ENCODE results near the gene NBDY.
"Not testable (repeated sequence)": the region's sequence is repeated elsewhere in the genome, so short reads cannot be mapped to it uniquely, and the experiment has no call there.

The NBDY gene

GRCh38 chrX:56765811-56766553 lies 36.9 kb downstream of the NBDY start:
- no peak for DNase-seq
- Histone ChIP-seq H3K27me3 (ENCODE audit: insufficient read depth, low read depth, severe bottlenecking) (no peaks in the 10 kb centered on the region), H3K9me3 (ENCODE audit: severe bottlenecking) (no peaks in the 10 kb centered on the region), H3K27ac (no peak overlapping the region), H3K36me3 (peaks cover 8% of the 10 kb centered on the region; the same call in 1 of the 2 replicates), H3K4me3 (ENCODE audit: low read depth, low read length) (no peak overlapping the region)
- TF ChIP-seq, protein P1, sequence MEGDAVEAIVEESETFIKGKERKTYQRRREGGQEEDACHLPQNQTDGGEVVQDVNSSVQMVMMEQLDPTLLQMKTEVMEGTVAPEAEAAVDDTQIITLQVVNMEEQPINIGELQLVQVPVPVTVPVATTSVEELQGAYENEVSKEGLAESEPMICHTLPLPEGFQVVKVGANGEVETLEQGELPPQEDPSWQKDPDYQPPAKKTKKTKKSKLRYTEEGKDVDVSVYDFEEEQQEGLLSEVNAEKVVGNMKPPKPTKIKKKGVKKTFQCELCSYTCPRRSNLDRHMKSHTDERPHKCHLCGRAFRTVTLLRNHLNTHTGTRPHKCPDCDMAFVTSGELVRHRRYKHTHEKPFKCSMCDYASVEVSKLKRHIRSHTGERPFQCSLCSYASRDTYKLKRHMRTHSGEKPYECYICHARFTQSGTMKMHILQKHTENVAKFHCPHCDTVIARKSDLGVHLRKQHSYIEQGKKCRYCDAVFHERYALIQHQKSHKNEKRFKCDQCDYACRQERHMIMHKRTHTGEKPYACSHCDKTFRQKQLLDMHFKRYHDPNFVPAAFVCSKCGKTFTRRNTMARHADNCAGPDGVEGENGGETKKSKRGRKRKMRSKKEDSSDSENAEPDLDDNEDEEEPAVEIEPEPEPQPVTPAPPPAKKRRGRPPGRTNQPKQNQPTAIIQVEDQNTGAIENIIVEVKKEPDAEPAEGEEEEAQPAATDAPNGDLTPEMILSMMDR (IDR thresholded peaks at IDR 0.05; ENCODE audit: low read depth, low read length), result no peak

- Histone ChIP-seq H3K36me3 (peaks cover 8% of the 10 kb centered on the region; the same call in 1 of the 2 replicates), H3K27ac (peak overlapping the region; percentile 64), H3K27me3 (ENCODE audit: insufficient read depth, low read depth, severe bottlenecking) (no peaks in the 10 kb centered on the region), H3K4me3 (ENCODE audit: low read depth, low read length) (peak overlapping the region; percentile 53), H3K9me3 (ENCODE audit: severe bottlenecking) (no peaks in the 10 kb centered on the region)
- TF ChIP-seq, protein P1 (IDR thresholded peaks at IDR 0.05; ENCODE audit: low read depth, low read length), result no peak
- no peak for DNase-seq
These were observed 37.7 kb downstream of the NBDY start for GRCh38 chrX:56766554-56767347.

GRCh38 chrX:56767348-56768119 lies 38.5 kb downstream of the NBDY start:
- not testable (repeated sequence) for H3K27me3 ChIP-seq (ENCODE audit: insufficient read depth, low read depth, severe bottlenecking); H3K36me3 ChIP-seq; H3K9me3 ChIP-seq (ENCODE audit: severe bottlenecking)
- Histone ChIP-seq H3K27ac (peak overlapping the region; percentile 64), H3K4me3 (ENCODE audit: low read depth, low read length) (peak overlapping the region; percentile 53)
- DNase-seq, result peak; percentile 33

- H3K36me3 ChIP-seq; H3K27me3 ChIP-seq (ENCODE audit: insufficient read depth, low read depth, severe bottlenecking): not testable (repeated sequence)
These were observed 39.1 kb downstream of the NBDY start for GRCh38 chrX:56768120-56768660.

DNA sequence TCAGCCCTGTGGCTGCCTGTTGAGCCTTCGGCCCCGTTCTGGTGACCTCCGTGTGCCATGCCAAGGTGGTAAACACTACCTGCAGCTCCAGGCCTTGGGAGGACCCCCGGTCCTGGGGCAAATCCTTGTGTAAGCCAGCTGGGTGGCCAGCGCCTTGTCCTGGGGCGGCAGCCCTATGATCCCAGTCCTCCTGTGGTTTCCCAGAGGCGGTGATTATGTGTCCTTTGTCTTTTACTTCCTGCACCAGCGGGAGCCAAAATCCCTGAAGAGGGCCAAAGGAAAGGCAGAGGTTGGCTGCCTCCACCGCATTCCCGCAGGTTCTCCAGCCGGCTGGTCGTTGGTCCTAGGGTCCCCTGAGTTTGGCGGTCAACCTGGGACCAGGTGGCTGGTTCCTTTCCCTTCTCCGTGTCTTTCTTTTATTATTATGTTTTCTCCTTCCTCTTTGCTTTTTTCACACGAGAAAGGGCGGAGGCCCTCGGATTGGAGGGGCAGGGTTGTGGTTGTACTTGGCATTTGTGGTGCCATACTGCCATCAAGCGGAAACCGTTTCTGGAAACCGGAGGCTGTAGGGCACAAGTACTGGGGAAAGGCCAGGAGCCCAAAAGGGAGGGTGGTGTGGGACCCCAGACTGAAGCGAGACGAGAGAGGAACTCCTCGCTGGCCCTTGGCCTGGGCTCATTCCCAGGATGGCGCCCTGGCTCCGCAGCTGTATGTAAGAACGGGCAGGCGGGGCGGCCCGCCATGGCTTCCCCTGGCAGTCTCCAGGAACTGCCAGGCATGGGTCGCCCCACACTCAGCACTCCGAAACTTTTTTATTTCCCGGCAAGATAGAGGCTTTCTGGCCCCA lies 43.9 kb downstream of the NBDY start:
- not testable (repeated sequence) for H3K9me3 ChIP-seq (ENCODE audit: severe bottlenecking); DNase-seq; H3K36me3 ChIP-seq; H3K27ac ChIP-seq; H3K4me3 ChIP-seq (ENCODE audit: low read depth, low read length); H3K27me3 ChIP-seq (ENCODE audit: insufficient read depth, low read depth, severe bottlenecking)

More at GRCh38 chrX:56768120-56768660, 39.1 kb downstream of the NBDY start:
- not testable (repeated sequence) for H3K9me3 ChIP-seq (ENCODE audit: severe bottlenecking); H3K4me3 ChIP-seq (ENCODE audit: low read depth, low read length); DNase-seq; H3K27ac ChIP-seq

DNA sequence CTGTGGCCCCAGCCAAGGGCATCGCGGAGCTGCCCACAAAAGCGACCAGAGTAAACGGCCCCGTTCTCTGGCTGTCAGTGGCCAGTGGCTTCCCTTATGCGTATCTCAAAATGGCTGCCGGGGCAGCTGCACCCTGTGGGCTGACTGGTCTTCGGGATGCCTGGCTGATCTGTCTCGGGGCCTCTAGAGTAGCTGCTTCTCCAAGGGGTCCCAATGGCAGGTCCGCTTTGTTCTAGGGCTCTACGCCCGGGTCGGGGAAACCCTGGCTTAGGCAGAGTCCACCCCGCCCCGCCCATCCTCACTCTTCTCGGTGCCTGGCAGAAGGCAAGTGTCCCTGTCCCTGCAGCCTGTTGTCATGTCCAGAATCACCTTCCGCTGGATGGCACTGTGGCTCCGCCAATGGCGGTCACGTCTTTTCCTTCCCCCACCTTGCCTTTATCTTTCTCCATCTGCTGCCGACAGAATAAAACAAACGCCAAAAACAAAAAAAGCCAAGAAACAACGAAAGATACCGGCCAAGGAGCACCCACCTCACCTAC lies 44.5 kb downstream of the NBDY start:
- DNase-seq; H3K9me3 ChIP-seq (ENCODE audit: severe bottlenecking); H3K4me3 ChIP-seq (ENCODE audit: low read depth, low read length); H3K27me3 ChIP-seq (ENCODE audit: insufficient read depth, low read depth, severe bottlenecking); H3K36me3 ChIP-seq; H3K27ac ChIP-seq: not testable (repeated sequence)

- H3K27ac ChIP-seq; H3K27me3 ChIP-seq (ENCODE audit: insufficient read depth, low read depth, severe bottlenecking); DNase-seq; H3K36me3 ChIP-seq; H3K4me3 ChIP-seq (ENCODE audit: low read depth, low read length); H3K9me3 ChIP-seq (ENCODE audit: severe bottlenecking): not testable (repeated sequence)
These were observed 49.3 kb downstream of the NBDY start for GRCh38 chrX:56778099-56778923.

GRCh38 chrX:56778924-56779468 lies 50.0 kb downstream of the NBDY start:
- not testable (repeated sequence) for DNase-seq; H3K4me3 ChIP-seq (ENCODE audit: low read depth, low read length); H3K27me3 ChIP-seq (ENCODE audit: insufficient read depth, low read depth, severe bottlenecking); H3K27ac ChIP-seq; H3K9me3 ChIP-seq (ENCODE audit: severe bottlenecking); H3K36me3 ChIP-seq

DNA sequence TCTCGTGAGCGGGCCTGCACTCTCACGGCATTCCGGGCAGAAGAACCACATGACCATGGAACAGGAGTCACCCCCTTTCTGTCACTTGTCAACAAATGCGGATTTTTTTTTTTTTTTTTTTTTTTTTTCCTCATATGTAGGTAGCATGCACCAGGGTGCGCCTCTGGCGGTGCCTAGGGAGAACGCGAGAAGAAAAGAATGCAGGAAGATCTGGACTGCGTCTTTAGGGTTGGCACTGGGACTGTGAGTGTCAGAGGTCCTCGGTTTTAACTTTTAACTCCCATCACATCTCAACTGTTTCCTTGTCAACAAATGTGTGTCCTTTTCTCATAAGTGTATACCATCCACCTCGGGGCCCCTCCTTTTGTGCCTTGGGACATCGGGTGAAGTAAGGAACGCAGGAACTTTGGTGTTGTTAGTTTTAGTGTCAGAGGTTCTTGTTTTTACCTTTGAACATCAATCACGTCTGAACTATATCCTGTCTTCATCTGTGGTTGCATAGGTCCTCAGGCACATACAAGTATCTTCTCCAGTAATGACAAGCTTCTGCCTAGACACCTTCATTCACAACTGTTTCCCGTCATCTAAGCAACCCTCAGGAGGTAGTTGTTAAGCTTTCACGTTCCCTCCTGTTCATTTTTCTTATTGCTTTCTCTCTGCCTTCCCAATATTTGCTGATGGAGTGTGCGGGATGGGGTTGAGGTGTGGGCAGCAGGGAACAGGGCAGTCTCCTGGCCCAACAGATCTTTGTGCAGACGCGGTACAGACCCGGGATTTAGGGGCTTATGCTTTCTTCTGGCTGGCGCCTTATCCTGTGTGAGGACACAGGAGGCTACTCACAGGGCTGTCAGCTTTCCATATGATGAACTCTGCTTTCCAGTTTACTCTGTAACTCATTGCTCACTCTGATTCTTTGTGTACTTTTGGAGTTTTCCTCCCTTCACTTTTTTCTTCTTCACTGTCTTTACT lies 51.9 kb downstream of the NBDY start:
- H3K27me3 ChIP-seq (ENCODE audit: insufficient read depth, low read depth, severe bottlenecking), result not testable (repeated sequence)

More for the DNA sequence above, 51.9 kb downstream of the NBDY start:
- H3K4me3 ChIP-seq (ENCODE audit: low read depth, low read length); DNase-seq; H3K27ac ChIP-seq; H3K9me3 ChIP-seq (ENCODE audit: severe bottlenecking); H3K36me3 ChIP-seq: not testable (repeated sequence)

All from WERI-Rb-1 (cell line).